Measurements from ENCODE around the gene XPNPEP1. TPM values are rescaled to one million over a fixed set of nuclear protein-coding genes. Genes with fewer than 3 reads are reported as not detected.

Gene XPNPEP1
- total RNA-seq, 6 experiments from 2014 or later = 13.9 to 57.8 (median 29.4) TPM

DNA sequence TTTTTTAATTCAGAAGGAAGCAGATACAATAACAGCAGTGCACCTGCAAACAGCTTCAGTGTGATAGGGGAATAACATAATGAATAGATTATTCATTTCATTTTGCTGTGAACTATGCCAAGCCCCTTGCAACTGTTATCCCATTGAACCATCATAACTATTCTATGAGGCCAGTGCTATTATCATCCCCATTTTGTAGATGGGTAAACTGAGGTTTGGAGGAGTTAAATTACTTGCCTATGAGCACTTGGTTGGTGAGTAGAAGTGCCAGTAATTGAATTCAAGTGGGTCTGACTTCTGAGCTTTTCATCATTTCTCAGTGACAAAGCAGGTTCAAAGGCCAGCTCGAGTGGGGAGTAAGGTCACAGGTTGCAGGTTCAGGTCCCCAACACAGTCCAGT, 16.8 kb upstream of the XPNPEP1 start:
- intact Hi-C loops (cut with DNase I) = no loop called here
- Histone ChIP-seq H3K4me1 (no peaks in the 10 kb centered on the region), H3K4me3 (no peak overlapping the region), H3K36me3 (no peaks in the 10 kb centered on the region), H3K27ac (no peak overlapping the region), H3K27me3 (no peaks in the 10 kb centered on the region), H3K9me3 (no peaks in the 10 kb centered on the region)
- TF ChIP-seq POLR2A (IDR thresholded peaks at IDR 0.05) (no peak), CTCF (IDR thresholded peaks at IDR 0.05) (no peak)
- WGBS (ENCODE audit: insufficient coverage, low coverage, low lambda C conversion rate, missing lambda C conversion rate) = 50% methylated on average over 1 of the region's 1 CpG
- ATAC-seq = no peak
- DNase-seq = no peak

DNA sequence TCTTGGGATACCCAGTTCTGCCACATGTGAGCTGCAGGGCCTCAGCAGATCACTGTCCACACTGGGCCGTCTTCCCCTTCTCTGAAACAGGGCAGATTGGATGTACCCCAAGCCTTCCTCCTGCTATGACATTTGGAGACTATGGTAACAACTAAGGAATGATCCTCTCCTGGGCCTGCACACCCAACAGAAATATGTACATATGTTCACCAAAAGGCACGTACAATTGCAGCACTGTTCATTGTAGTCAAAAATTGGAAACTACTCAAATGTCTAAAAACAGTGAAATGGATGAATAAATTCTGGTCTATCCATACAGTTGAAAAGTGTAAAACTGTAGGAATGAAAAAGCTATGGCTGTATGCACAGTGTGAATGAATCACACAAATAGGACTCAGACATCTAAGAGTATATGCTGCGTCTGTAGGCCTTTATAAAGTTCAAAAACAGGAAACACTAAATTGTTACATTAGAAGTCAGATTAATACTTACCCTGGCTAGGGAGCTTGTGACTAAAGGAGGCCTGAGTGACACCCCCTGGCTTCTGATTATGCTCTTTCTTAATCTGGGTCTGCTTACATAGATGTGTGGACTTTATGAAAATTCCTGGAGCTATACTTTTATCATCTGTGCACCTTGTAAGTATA, 16.1 kb upstream of the XPNPEP1 start:
- TF ChIP-seq POLR2A (IDR thresholded peaks at IDR 0.05) = no peak
- TF ChIP-seq CTCF (IDR thresholded peaks at IDR 0.05) = no peak
- no peaks in the 10 kb centered on the region for H3K9me3 ChIP-seq
- no peaks in the 10 kb centered on the region for H3K27me3 ChIP-seq
- DNase-seq (no peak), ATAC-seq (no peak)
- no peaks in the 10 kb centered on the region for H3K4me1 ChIP-seq
- H3K27ac ChIP-seq = no peak overlapping the region
- H3K4me3 ChIP-seq = no peak overlapping the region
- WGBS (ENCODE audit: insufficient coverage, low coverage, low lambda C conversion rate, missing lambda C conversion rate) = 69% methylated on average over 2 of the region's 3 CpGs
- intact Hi-C loops (cut with DNase I) = no loop called here
- H3K36me3 ChIP-seq = no peaks in the 10 kb centered on the region

DNA sequence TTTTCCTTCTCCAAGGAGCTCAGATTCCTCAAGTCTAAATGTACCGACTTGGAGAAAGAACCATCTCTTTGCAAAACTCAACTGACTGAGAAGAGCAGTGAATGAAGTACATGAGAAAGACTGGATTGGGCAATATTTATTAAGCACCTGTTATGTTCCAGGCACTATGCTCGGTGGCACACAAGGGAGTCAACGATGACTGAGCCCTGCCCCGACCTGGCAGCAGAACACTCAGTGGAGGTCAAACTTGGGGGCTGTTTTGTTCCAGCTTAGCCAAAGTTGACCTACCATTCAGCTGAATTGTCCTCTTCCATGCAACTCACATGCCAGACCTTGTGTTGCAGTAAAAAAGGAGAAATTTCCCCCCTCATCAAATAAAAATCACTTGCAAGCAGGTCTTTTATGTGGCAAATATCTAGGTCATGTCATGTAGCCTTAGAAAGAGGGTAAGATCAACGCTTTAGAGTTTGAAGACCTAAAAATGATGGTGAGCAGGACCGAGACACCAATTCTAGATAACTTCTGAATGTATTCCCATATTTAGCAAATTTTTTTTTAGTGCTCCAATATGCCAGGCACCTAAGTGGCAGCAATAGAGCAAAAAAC, 14.3 kb upstream of the XPNPEP1 start:
- intact Hi-C loops (cut with DNase I) = no loop called here
- Histone ChIP-seq H3K36me3 (no peaks in the 10 kb centered on the region), H3K4me1 (no peaks in the 10 kb centered on the region), H3K9me3 (no peaks in the 10 kb centered on the region), H3K27me3 (no peaks in the 10 kb centered on the region), H3K4me3 (no peak overlapping the region), H3K27ac (no peak overlapping the region)
- 81% methylated on average over 4 of the region's 6 CpGs for WGBS (ENCODE audit: insufficient coverage, low coverage, low lambda C conversion rate, missing lambda C conversion rate)
- ATAC-seq (peak in 1 of 4 donors; percentile 38), DNase-seq (no peak)
- no peak for TF ChIP-seq CTCF (IDR thresholded peaks at IDR 0.05)
- TF ChIP-seq POLR2A (IDR thresholded peaks at IDR 0.05) = no peak

DNA sequence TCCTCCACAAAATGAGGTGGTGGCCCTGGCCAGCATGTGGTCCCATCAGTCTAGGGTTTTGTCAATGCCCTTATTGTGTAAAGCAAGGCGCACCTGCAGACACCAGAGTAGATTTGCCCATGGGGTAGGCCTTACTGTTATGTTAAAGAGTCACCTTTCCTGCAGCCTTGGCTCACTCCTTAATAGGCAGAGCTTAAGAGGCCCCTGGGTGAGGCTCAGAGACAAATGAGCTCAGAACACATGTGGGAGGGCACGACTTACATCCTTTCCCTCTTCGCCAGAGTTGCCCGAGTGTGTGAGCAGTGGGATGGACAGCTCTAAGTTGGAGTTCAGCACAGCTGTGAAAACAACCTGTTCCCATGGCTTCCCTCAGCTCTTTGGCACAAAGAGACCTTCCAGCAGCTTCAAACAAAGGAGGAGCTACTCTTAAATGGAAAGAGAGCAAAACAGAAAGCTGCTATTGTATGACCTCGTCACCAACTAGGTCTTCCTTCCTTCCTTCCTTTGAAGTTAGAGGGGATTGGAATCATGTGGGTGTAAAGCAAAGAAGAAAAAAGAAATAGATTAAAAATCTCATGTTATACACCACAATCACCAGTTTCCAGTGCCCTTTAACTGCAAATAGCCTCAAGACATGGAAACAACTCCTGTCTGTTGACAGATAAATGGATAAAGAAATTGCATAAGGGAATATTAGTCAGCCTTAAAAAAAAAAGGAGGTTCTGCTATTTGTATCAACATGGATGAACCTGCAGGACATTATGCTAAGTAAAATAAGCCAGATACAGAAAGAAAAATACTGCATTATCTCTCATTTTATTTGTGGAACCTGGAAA, 11.9 kb upstream of the XPNPEP1 start:
- 72% methylated on average over 5 of the region's 5 CpGs for WGBS (ENCODE audit: insufficient coverage, low coverage, low lambda C conversion rate, missing lambda C conversion rate)
- H3K36me3 ChIP-seq = no peaks in the 10 kb centered on the region
- peak; percentile 46 to 79 (median 56) for ATAC-seq
- no peaks in the 10 kb centered on the region for H3K4me1 ChIP-seq
- no peaks in the 10 kb centered on the region for H3K27me3 ChIP-seq
- H3K27ac ChIP-seq = peak overlapping the region in 1 of 3 donors; percentile 12
- intact Hi-C loops (cut with DNase I) = no loop called here
- TF ChIP-seq CTCF (IDR thresholded peaks at IDR 0.05) (no peak), POLR2A (IDR thresholded peaks at IDR 0.05) (no peak)
- no peaks in the 10 kb centered on the region for H3K9me3 ChIP-seq
- DNase-seq = no peak
- H3K4me3 ChIP-seq = no peak overlapping the region
